CD4-positive, CD25-positive, alpha-beta regulatory T cell (primary cell): Measurements from ENCODE around the gene DNAJB8. TPM values are rescaled to one million over a fixed set of nuclear protein-coding genes. Genes with fewer than 3 reads are reported as not detected.

Source experiments
- ATAC-seq, 2 donors: fragments of 150-1000 bp; cut with Tn5 transposase; one replicate each; pipeline ENCODE4 v1.10.0; 2021; ENCODE audit warnings: low read depth in 2 of 2, moderate number of reproducible peaks in 2 of 2, moderate library complexity in 1 of 2
- DNase-seq, 3 donors: peaks; one replicate each; pipeline versions ENCODE4 v3.0.0 to v3.0.0-alpha.2; 2012 to 2022; ENCODE audit warnings: mixed read lengths in 1 of 3
- H3K27ac ChIP-seq: one replicate; pipeline ENCODE4 v1.7.0; 2013; ENCODE audit warnings: mild to moderate bottlenecking, low read length; ENCODE audit not compliant: insufficient read depth, poor library complexity, severe bottlenecking
- H3K27me3 ChIP-seq: one replicate; pipeline ENCODE4 v1.7.0; 2013; ENCODE audit warnings: low read length; ENCODE audit not compliant: control insufficient read depth, insufficient read depth
- H3K36me3 ChIP-seq: one replicate; pipeline ENCODE4 v1.7.0; 2013; ENCODE audit warnings: mild to moderate bottlenecking, low read length, moderate library complexity; ENCODE audit not compliant: control insufficient read depth, insufficient read depth
- H3K4me1 ChIP-seq: 2 replicates; pipeline ENCODE4 v1.7.0; 2013; ENCODE audit warnings: mild to moderate bottlenecking, low read length; ENCODE audit not compliant: insufficient read depth, control insufficient read depth, poor library complexity, severe bottlenecking
- H3K4me3 ChIP-seq: one replicate; pipeline ENCODE4 v1.7.0; 2013; ENCODE audit warnings: low read depth, mild to moderate bottlenecking, low read length, moderate library complexity
- H3K9me3 ChIP-seq, 2 experiments: 1 replicate in 1 of 2; 2 replicates in 1 of 2; pipeline ENCODE4 v1.7.0; 2013; ENCODE audit warnings: low read length in 2 of 2, mild to moderate bottlenecking in 1 of 2, moderate library complexity in 1 of 2; ENCODE audit not compliant: control insufficient read depth in 2 of 2
- H3K27ac Mint-ChIP-seq, 3 donors: one replicate each; pipeline ENCODE4 v1.8.0; 2020 to 2022; ENCODE audit warnings: mild to moderate bottlenecking in 3 of 3, mixed read lengths in 3 of 3, moderate library complexity in 2 of 3
- H3K27me3 Mint-ChIP-seq: one replicate; pipeline ENCODE4 v1.8.0; 2022; ENCODE audit warnings: mild to moderate bottlenecking, mixed read lengths
- H3K36me3 Mint-ChIP-seq: one replicate; pipeline ENCODE4 v1.8.0; 2020; ENCODE audit warnings: mixed read lengths
- H3K4me1 Mint-ChIP-seq, 4 donors: one replicate each; pipeline ENCODE4 v1.8.0; 2020 to 2022; ENCODE audit warnings: mixed read lengths in 4 of 4, mild to moderate bottlenecking in 1 of 4
- H3K4me3 Mint-ChIP-seq, 4 donors: one replicate each; pipeline ENCODE4 v1.8.0; 2020 to 2022; ENCODE audit warnings: mild to moderate bottlenecking in 4 of 4, mixed read lengths in 4 of 4, moderate library complexity in 3 of 4
- H3K9me3 Mint-ChIP-seq, 7 donors: one replicate each; pipeline ENCODE4 v1.8.0; 2020 to 2022; ENCODE audit warnings: mixed read lengths in 7 of 7, mild to moderate bottlenecking in 3 of 7, moderate library complexity in 2 of 7
- polyA plus RNA-seq, 4 donors: library from polyadenylated mRNA; unstranded; fragments of 300-500 nt; fragmentation: Illumina TruSeq; gene quantifications; one replicate each; pipeline ENCODE4 v1.2.3, GENCODE V29; 2021
- total RNA-seq: library from RNA; stranded (reverse); gene quantifications from one replicate; pipeline ENCODE4 v1.2.3, GENCODE V29; 2022

The DNAJB8 gene
- total and polyA plus RNA-seq, 5 donors from 2014 or later = not detected

DNA sequence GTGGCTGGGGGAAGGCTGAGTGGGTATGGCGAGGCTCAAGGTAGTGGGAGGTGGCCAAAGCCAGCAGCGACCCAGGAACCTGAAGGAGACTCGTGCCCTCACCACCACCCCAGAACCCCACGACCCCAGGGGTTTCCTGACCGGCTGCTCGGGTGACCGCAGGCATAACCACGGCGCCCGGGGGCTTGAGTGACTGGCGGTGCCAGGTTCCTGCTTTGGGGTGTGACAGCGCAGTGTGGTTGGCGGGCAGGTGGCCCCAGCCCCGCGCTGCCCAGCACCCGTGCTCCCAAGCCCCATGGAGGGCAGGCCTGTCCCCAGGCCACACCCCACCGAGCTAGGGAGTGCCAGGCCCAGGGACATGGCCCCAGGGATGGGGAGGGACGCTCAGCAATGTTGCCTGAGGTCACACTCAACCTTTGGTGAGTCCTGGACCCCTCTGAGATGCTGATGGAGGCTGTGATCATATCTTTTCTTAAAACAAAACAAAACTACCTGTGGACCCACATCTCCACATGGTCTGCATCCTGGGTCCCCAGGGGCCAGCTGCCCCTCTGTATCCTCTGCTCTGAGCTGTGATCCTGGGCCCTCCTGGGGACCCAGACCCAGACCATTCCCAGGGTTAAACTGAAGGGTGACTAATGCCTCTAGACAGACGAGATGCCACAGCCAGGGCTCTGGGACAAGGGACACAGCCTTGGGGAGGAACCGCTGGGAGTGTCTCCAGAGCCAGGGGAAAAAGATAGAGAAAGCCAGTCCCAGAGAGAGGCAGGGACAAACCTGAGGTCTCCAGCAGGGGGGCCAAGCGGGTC, 13.0 kb downstream of the DNAJB8 start:
- DNase-seq (no peak), ATAC-seq (no peak)
- Histone ChIP-seq H3K4me3 (no peak overlapping the region), H3K4me1 (peaks cover 3% of the 10 kb centered on the region), H3K27ac (no peak overlapping the region), H3K27me3 (no peaks in the 10 kb centered on the region), H3K9me3 (no peaks in the 10 kb centered on the region), H3K36me3 (no peaks in the 10 kb centered on the region)
- Mint-ChIP-seq H3K27me3 (peaks cover 11% of the 10 kb centered on the region), H3K9me3 (peaks cover 0 to 10% (median 2%) of the 10 kb centered on the region in 7 donors), H3K27ac (no peak overlapping the region), H3K4me1 (peaks cover 0 to 10% (median 3%) of the 10 kb centered on the region in 4 donors), H3K36me3 (peaks cover 6% of the 10 kb centered on the region), H3K4me3 (no peak overlapping the region)

DNA sequence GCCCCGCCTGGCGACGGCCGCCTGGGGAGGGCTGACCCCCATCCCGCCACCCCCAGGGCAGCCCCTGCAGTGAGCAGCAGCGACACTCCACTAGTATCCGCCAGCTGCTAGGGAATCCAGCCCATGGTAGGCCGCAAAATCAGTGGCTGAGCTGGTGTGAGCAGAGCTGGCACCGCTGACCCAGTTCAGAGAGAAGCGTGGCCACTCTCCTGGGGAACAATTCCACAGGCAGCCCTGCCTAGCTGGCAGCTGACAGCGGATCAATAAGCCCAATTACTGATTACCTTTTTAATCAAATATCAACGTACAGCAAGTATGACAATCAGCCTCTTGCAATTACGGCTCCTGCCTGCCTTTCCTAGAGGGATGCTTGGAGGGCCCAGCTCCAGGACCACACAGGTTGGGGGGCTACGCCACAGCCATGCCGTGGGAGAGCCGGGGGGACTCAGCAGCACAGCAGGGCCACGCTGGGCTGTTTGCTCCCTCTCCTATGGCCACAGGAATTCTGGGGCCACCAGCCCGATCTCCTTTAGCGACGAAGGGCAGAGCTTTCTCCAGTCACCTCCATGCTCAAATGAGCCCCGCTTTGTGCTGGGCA, 13.9 kb downstream of the DNAJB8 start:
- H3K4me1 Mint-ChIP-seq = peaks cover 5 to 19% (median 9%) of the 10 kb centered on the region in 4 donors
- peaks cover 11% of the 10 kb centered on the region for H3K27me3 Mint-ChIP-seq
- Histone ChIP-seq H3K27me3 (no peaks in the 10 kb centered on the region), H3K4me3 (no peak overlapping the region), H3K36me3 (no peaks in the 10 kb centered on the region), H3K4me1 (peaks cover 6% of the 10 kb centered on the region), H3K27ac (no peak overlapping the region), H3K9me3 (no peaks in the 10 kb centered on the region)
- peaks cover 3 to 15% (median 7%) of the 10 kb centered on the region in 7 donors for H3K9me3 Mint-ChIP-seq
- ATAC-seq (no peak), DNase-seq (no peak)
- H3K36me3 Mint-ChIP-seq = peaks cover 11% of the 10 kb centered on the region
- no peak overlapping the region for H3K27ac Mint-ChIP-seq
- no peak overlapping the region for H3K4me3 Mint-ChIP-seq

DNA sequence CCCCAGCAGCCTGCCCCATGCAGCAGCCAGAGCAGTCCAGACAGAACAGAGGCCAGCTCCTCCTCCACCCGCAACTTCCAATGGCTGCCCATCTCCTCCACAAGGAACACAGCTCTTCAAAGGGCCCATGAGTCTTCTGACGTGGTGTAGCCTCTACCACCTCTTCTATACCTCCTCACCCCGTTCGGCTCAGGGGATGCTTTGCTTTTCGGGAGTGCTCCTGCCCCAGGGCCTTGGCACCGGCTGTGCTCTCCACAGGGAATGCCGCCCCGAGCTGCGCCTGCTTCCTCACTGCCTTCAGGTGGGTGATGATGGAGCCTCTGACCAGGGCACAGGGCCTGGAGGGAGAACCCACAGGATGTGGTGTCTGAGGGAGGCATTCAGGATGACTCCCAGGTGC, 14.6 kb downstream of the DNAJB8 start:
- H3K9me3 Mint-ChIP-seq = peaks cover 3 to 19% (median 7%) of the 10 kb centered on the region in 7 donors
- no peak for ATAC-seq
- no peak overlapping the region for H3K4me3 ChIP-seq
- peaks cover 5 to 25% (median 9%) of the 10 kb centered on the region in 4 donors for H3K4me1 Mint-ChIP-seq
- no peak for DNase-seq
- H3K36me3 ChIP-seq = no peaks in the 10 kb centered on the region
- no peak overlapping the region for H3K27ac Mint-ChIP-seq
- H3K9me3 ChIP-seq = no peaks in the 10 kb centered on the region
- peaks cover 13% of the 10 kb centered on the region for H3K36me3 Mint-ChIP-seq
- H3K4me1 ChIP-seq = peaks cover 13% of the 10 kb centered on the region
- peak overlapping the region in 1 of 4 donors; percentile 43 for H3K4me3 Mint-ChIP-seq
- H3K27ac ChIP-seq = no peak overlapping the region
- peaks cover 11% of the 10 kb centered on the region for H3K27me3 Mint-ChIP-seq
- H3K27me3 ChIP-seq = no peaks in the 10 kb centered on the region

DNA sequence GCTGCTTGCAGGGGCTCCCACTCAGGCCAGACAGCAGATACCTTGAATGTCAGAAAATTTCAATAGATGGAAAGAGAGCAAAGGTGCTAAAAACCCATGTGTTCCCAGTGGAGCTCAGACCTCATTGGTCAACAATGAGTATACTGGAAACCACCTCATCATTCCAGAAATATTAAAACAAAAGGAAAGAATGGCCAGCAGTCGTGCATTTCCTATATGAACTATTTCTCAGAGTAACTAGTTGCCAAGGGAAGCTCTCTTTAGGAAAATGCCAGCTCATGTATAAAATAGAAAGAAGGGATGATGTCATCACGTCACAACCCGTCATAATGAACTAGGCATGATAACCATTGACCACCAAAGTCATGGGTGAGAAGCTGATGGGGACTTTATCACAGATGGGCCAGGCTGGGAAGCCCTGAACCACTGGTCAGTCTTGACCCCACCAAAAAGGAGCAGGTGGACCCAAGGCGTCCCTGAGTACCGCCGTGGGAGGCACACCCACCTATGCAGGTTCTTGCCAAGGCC, 17.5 kb downstream of the DNAJB8 start:
- Mint-ChIP-seq H3K4me1 (peaks cover 5 to 37% (median 9%) of the 10 kb centered on the region in 4 donors), H3K4me3 (peak overlapping the region in 2 of 4 donors; percentile 64 to 79), H3K36me3 (peaks cover 14% of the 10 kb centered on the region), H3K9me3 (peaks cover 5 to 29% (median 8%) of the 10 kb centered on the region in 7 donors), H3K27ac (peak overlapping the region; percentile 93 to 96 (median 94)), H3K27me3 (peaks cover 4% of the 10 kb centered on the region)
- no peaks in the 10 kb centered on the region for H3K9me3 ChIP-seq
- peaks cover 13% of the 10 kb centered on the region for H3K4me1 ChIP-seq
- no peak overlapping the region for H3K4me3 ChIP-seq
- no peak overlapping the region for H3K27ac ChIP-seq
- DNase-seq = no peak
- ATAC-seq = no peak
- no peaks in the 10 kb centered on the region for H3K27me3 ChIP-seq
- no peaks in the 10 kb centered on the region for H3K36me3 ChIP-seq

DNA sequence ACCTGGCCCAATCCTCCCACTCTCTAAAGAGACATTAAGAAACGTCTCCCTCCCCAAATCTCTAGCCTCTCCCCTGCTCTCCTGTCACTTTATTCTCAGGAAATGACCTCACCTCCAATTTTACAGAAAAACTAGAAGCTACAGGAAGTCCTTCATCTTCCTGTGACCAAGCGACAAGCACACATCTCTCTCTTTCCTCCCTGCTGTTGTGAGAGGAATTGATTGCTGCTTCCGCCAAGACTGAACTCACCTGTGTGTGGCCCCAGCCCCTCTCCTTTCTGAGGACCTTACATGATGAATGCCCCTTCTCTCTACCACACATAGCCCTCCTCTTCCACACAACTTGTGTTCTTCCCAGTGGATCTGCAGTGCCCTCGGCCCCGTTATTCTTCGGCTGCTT, 18.2 kb downstream of the DNAJB8 start:
- peak; percentile 79 to 80 for ATAC-seq
- no peaks in the 10 kb centered on the region for H3K9me3 ChIP-seq

DNA sequence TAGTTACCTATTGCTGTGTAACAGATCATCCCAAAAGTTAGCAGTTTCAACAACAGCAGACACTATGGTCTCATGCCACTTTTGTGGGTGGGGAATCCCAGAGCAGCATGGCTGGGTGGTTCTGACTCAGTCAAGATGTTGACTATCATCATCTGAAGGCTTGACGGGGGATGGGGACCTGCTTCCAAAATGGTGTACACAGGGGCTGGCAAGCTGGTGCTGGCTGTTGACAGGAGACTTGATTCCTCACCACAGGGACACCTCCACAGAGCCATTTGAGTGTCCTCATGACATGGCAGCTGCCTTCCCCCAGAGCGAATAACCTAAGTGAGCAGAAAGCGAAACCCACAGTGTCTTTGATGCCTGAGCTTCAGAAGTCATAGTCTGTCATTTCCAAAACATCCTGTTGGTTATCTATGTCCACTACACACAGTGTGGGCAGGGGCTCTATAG, 19.1 kb downstream of the DNAJB8 start:
- DNase-seq (peak in 2 of 3 donors; percentile 9 to 70), ATAC-seq (no peak)
- peak overlapping the region in 2 of 3 donors; percentile 44 to 59 for H3K27ac Mint-ChIP-seq
- H3K4me1 ChIP-seq = peaks cover 13% of the 10 kb centered on the region
- no peaks in the 10 kb centered on the region for H3K36me3 ChIP-seq
- H3K36me3 Mint-ChIP-seq = peaks cover 14% of the 10 kb centered on the region
- peaks cover 5 to 29% (median 8%) of the 10 kb centered on the region in 7 donors for H3K9me3 Mint-ChIP-seq
- peak overlapping the region in 2 of 4 donors; percentile 15 to 23 for H3K4me3 Mint-ChIP-seq
- no peak overlapping the region for H3K27ac ChIP-seq
- H3K9me3 ChIP-seq = no peaks in the 10 kb centered on the region
- H3K4me1 Mint-ChIP-seq = peaks cover 5 to 37% (median 9%) of the 10 kb centered on the region in 4 donors
- no peaks in the 10 kb centered on the region for H3K27me3 ChIP-seq
- no peaks in the 10 kb centered on the region for H3K27me3 Mint-ChIP-seq
- no peak overlapping the region for H3K4me3 ChIP-seq

More for the DNA sequence above, 18.2 kb downstream of the DNAJB8 start:
- H3K4me3 ChIP-seq = no peak overlapping the region
- H3K36me3 Mint-ChIP-seq = peaks cover 14% of the 10 kb centered on the region
- no peaks in the 10 kb centered on the region for H3K27me3 ChIP-seq
- H3K36me3 ChIP-seq = no peaks in the 10 kb centered on the region
- peak overlapping the region in 3 of 4 donors; percentile 64 to 82 (median 79) for H3K4me3 Mint-ChIP-seq
- no peaks in the 10 kb centered on the region for H3K27me3 Mint-ChIP-seq
- peak overlapping the region; percentile 14 for H3K27ac ChIP-seq
- peaks cover 13% of the 10 kb centered on the region for H3K4me1 ChIP-seq
- H3K9me3 Mint-ChIP-seq = peaks cover 5 to 29% (median 8%) of the 10 kb centered on the region in 7 donors
- H3K27ac Mint-ChIP-seq = peak overlapping the region; percentile 93 to 96 (median 94)
- peaks cover 5 to 37% (median 9%) of the 10 kb centered on the region in 4 donors for H3K4me1 Mint-ChIP-seq
- DNase-seq = peak in 2 of 3 donors; percentile 59 to 82

DNA sequence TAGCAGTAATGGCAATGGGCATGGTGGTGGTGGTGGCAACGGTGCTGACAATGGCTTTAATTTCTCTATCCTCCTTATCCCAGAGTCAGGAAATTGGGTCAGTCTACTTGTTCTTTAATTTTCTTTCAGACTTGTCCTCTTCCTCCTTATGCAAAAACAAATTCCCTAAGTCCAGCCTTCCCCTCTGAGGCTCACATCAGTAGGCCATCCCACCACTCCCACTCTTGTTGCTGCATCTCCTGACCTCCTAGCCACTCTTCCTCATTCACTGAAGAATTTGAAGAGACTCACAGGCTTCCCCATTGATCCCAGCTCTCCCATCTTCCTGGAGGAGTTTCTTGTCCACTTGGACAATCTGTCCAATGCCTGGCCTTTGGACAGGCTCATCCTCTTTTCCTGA, 19.9 kb downstream of the DNAJB8 start:
- Histone ChIP-seq H3K27me3 (no peaks in the 10 kb centered on the region), H3K36me3 (no peaks in the 10 kb centered on the region), H3K9me3 (no peaks in the 10 kb centered on the region), H3K4me3 (no peak overlapping the region), H3K27ac (no peak overlapping the region), H3K4me1 (peaks cover 13% of the 10 kb centered on the region)
- H3K27ac Mint-ChIP-seq = peak overlapping the region; percentile 39 to 77 (median 59)
- H3K9me3 Mint-ChIP-seq = peaks cover 5 to 29% (median 8%) of the 10 kb centered on the region in 7 donors
- no peak for ATAC-seq
- DNase-seq = no peak
- H3K27me3 Mint-ChIP-seq = no peaks in the 10 kb centered on the region
- H3K36me3 Mint-ChIP-seq = peaks cover 14% of the 10 kb centered on the region
- peaks cover 5 to 37% (median 9%) of the 10 kb centered on the region in 4 donors for H3K4me1 Mint-ChIP-seq
- no peak overlapping the region for H3K4me3 Mint-ChIP-seq
